RWPE1 (cell line): ENCODE measurements around the gene BACH2.
"Not testable (repeated sequence)": the region's sequence is repeated elsewhere in the genome, so short reads cannot be mapped to it uniquely, and the experiment has no call there.

Experiments
- CTCF ChIA-PET: fragments of 350-600 bp; sonication (Branson Sonifier 250); formaldehyde crosslinking; extraction: SDS; loops from one replicate; lab custom pipeline; 2021; lab: Yijun Ruan, JAX
- POLR2A ChIA-PET: fragments of 400-600 bp; formaldehyde crosslinking; extraction: SDS; loops from one replicate; lab custom pipeline; 2020; ENCODE audit warnings: antibody characterized with exemption; ENCODE audit not compliant: low non-redundant PET; lab: Yijun Ruan, JAX
- DNase-seq: peaks from one replicate; pipeline ENCODE4 v3.0.0; 2012; ENCODE audit warnings: low spot score
- H3K27ac ChIP-seq: fragments of 450-650 bp; 2 replicates; pipeline ENCODE4 v1.5.1; 2017
- CTCF ChIP-seq: fragments of 450-650 bp; conservative IDR thresholded peaks from 2 replicates; pipeline ENCODE4 v1.5.1; 2017; ENCODE audit warnings: low read depth, mild to moderate bottlenecking

Gene BACH2

GRCh38 chr6:90209527-90209926, 87.1 kb downstream of the BACH2 start:
- H3K27ac ChIP-seq, result no peak overlapping the region
- POLR2A ChIA-PET, result no interaction called here
- TF ChIP-seq CTCF, result no peak
- CTCF ChIA-PET, result no interaction called here
- DNase-seq, result no peak

- POLR2A ChIA-PET, CTCF ChIA-PET, DNase-seq, H3K27ac ChIP-seq: not testable (repeated sequence)
Observed at GRCh38 chr6:90208690-90209089, 88.0 kb downstream of the BACH2 start.

- POLR2A ChIA-PET, result no interaction called here
- no peak overlapping the region for H3K27ac ChIP-seq
- DNase-seq, result no peak
- CTCF ChIA-PET, result interaction anchor here (0.6 to 1.2 kb wide), 3 partner anchors 10 to 105 kb away, joined by 3 read pairs; no protein-coding TSS in a partner anchor
- TF ChIP-seq CTCF, result no peak
Observed at GRCh38 chr6:90204327-90205056, 92.2 kb downstream of the BACH2 start.

GRCh38 chr6:90203672-90204071, 93.0 kb downstream of the BACH2 start:
- no peak for TF ChIP-seq CTCF
- CTCF ChIA-PET, result interaction anchor here (0.7 to 1.2 kb wide), 2 partner anchors 26 to 132 kb away, joined by 3 to 10 read pairs; no protein-coding TSS in a partner anchor
- H3K27ac ChIP-seq, result no peak overlapping the region
- POLR2A ChIA-PET, result no interaction called here
- DNase-seq, result no peak

GRCh38 chr6:90202156-90202555, 94.5 kb downstream of the BACH2 start:
- POLR2A ChIA-PET, result no interaction called here
- DNase-seq, result no peak
- CTCF ChIA-PET, result no interaction called here
- no peak overlapping the region for H3K27ac ChIP-seq
- no peak for TF ChIP-seq CTCF

- POLR2A ChIA-PET, result no interaction called here
Observed at GRCh38 chr6:90199900-90200299, 96.7 kb downstream of the BACH2 start.

More at GRCh38 chr6:90199900-90200299, 96.7 kb downstream of the BACH2 start:
- no peak for TF ChIP-seq CTCF
- no peak for DNase-seq
- CTCF ChIA-PET, result no interaction called here
- no peak overlapping the region for H3K27ac ChIP-seq
